Neural progenitor cell (in vitro differentiated cells): Measurements from ENCODE around the gene RSAD2. TPM values are rescaled to one million over a fixed set of nuclear protein-coding genes. Genes with fewer than 3 reads are reported as not detected.

Source experiments
- DNase-seq: peaks from one replicate; pipeline ENCODE4 v3.0.0-alpha.2; 2016; ENCODE audit warnings: low spot score
- H2AFZ ChIP-seq: fragments of 200-600 bp; sonication (generic); replicated peaks from 2 replicates; pipeline ENCODE4 v1.6.1; 2016; ENCODE audit warnings: antibody characterized with exemption
- H3F3A ChIP-seq: fragments of 200-600 bp; sonication (generic); 2 replicates; pipeline ENCODE4 v1.6.1; 2016; ENCODE audit warnings: antibody characterized with exemption, low read depth
- H3K27ac ChIP-seq: fragments of 200-600 bp; sonication (generic); 2 replicates; pipeline ENCODE4 v1.5.1; 2016; ENCODE audit warnings: mild to moderate bottlenecking
- H3K27me3 ChIP-seq: fragments of 200-600 bp; sonication (generic); 2 replicates; pipeline ENCODE4 v1.6.1; 2016; ENCODE audit warnings: mild to moderate bottlenecking, moderate library complexity
- H3K36me3 ChIP-seq: fragments of 200-600 bp; sonication (generic); 2 replicates; pipeline ENCODE4 v1.5.1; 2016
- H3K4me1 ChIP-seq: fragments of 200-600 bp; sonication (generic); 2 replicates; pipeline ENCODE4 v1.6.1; 2016; ENCODE audit warnings: mixed run types
- H3K4me2 ChIP-seq: fragments of 200-600 bp; sonication (generic); 2 replicates; pipeline ENCODE4 v1.6.1; 2016
- H3K4me3 ChIP-seq: fragments of 200-600 bp; sonication (generic); 2 replicates; pipeline ENCODE4 v1.5.1; 2016
- H3K79me2 ChIP-seq: fragments of 200-600 bp; sonication (generic); 2 replicates; pipeline ENCODE4 v1.6.1; 2016; ENCODE audit warnings: low read depth
- H3K9ac ChIP-seq: fragments of 200-600 bp; sonication (generic); 2 replicates; pipeline ENCODE4 v1.6.1; 2016
- H3K9me3 ChIP-seq: fragments of 200-600 bp; sonication (generic); 2 replicates; pipeline ENCODE4 v1.5.1; 2016; ENCODE audit warnings: low read depth
- H4K20me1 ChIP-seq: fragments of 200-600 bp; sonication (generic); 2 replicates; pipeline ENCODE4 v1.6.1; 2016; ENCODE audit warnings: low read depth
- H3K27ac Mint-ChIP-seq: 3 replicates; pipeline ENCODE4 v1.8.0; 2021; ENCODE audit warnings: mixed read lengths
- H3K27me3 Mint-ChIP-seq: 2 replicates; pipeline ENCODE4 v1.8.0; 2022; ENCODE audit warnings: low read depth, mild to moderate bottlenecking, inconsistent platforms, moderate library complexity, mixed read lengths; ENCODE audit not compliant: insufficient read depth
- H3K36me3 Mint-ChIP-seq: 3 replicates; pipeline ENCODE4 v1.8.0; 2021; ENCODE audit warnings: mixed read lengths
- H3K4me1 Mint-ChIP-seq: 3 replicates; pipeline ENCODE4 v1.8.0; 2021; ENCODE audit warnings: mixed read lengths
- H3K4me3 Mint-ChIP-seq: 3 replicates; pipeline ENCODE4 v1.8.0; 2021; ENCODE audit warnings: mild to moderate bottlenecking, moderate library complexity, mixed read lengths
- H3K9me3 Mint-ChIP-seq: 3 replicates; pipeline ENCODE4 v1.8.0; 2020; ENCODE audit warnings: mixed read lengths
- EZH2 ChIP-seq: fragments of 200-600 bp; sonication (generic); IDR thresholded peaks from 2 replicates; pipeline ENCODE4 v1.6.1; 2017; ENCODE audit warnings: antibody characterized with exemption, mild to moderate bottlenecking, moderate library complexity
- EZH2phosphoT487 ChIP-seq: fragments of 200-600 bp; sonication (generic); IDR thresholded peaks from 2 replicates; pipeline ENCODE4 v1.6.1; 2017; ENCODE audit warnings: antibody characterized with exemption
- total RNA-seq: library from RNA; depleted of rRNA; stranded (reverse); fragments of >200 nt; gene quantifications from 2 replicates; pipeline ENCODE4 v1.2.3, GENCODE V29; 2015; ENCODE audit warnings: low replicate concordance
- TF ChIP-seq, protein P1 (sequence below): fragments of 200-600 bp; sonication (generic); IDR thresholded peaks from 2 replicates; pipeline ENCODE4 v1.5.1; 2017; ENCODE audit warnings: antibody characterized with exemption, mild to moderate bottlenecking

Gene RSAD2
- total RNA-seq, 1 donor from 2014 or later: not detected

DNA sequence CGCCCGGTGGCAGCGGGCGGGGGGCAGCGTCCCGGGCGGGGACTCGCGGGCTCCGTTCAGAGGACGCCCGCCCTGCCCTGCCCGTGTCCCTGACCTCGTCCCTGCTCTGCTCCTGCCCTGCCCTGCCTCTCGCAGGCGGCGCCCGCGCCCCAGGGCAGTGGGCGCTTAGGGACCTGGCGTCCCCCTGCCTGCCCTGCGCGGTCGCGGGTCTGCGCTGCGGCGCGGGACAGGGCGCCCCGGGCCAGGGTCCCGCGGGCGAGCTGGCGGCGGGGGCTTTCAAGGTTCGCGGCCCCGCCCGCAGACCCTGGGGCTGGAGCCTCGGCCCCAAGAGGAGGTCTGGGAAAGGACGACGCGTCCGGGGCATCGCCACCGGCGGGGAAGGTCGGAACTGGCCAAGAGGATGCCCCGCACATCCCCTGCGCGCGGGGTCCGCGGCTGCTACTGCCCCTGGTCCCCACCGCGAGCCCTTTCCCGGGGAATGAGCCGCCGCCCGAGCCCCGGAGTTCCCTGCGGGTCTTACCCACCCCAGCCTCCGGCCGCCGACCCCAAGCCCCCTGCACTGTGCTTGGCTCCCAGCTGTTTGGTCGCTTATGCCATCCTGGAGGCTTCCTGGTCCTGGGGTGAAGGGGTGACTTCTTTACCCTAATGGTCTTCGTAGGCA lies 40.3 kb downstream of the RSAD2 start:
- H3K27me3 Mint-ChIP-seq: peaks cover 8% of the 10 kb centered on the region
- H3K4me1 ChIP-seq: peaks cover 9% of the 10 kb centered on the region
- peaks cover 2% of the 10 kb centered on the region for H3K9me3 Mint-ChIP-seq
- H3K79me2 ChIP-seq: peaks cover 9% of the 10 kb centered on the region
- H3K9ac ChIP-seq: no peak overlapping the region
- H3K27me3 ChIP-seq: peaks cover 48% of the 10 kb centered on the region
- H3K4me3 Mint-ChIP-seq: peak overlapping the region; percentile 87
- peak overlapping the region; percentile 89 for H2AFZ ChIP-seq
- H3K4me3 ChIP-seq: peak overlapping the region; percentile 77
- H3K4me1 Mint-ChIP-seq: peaks cover 35% of the 10 kb centered on the region
- peak; percentile 61 for DNase-seq
- TF ChIP-seq, protein P1, sequence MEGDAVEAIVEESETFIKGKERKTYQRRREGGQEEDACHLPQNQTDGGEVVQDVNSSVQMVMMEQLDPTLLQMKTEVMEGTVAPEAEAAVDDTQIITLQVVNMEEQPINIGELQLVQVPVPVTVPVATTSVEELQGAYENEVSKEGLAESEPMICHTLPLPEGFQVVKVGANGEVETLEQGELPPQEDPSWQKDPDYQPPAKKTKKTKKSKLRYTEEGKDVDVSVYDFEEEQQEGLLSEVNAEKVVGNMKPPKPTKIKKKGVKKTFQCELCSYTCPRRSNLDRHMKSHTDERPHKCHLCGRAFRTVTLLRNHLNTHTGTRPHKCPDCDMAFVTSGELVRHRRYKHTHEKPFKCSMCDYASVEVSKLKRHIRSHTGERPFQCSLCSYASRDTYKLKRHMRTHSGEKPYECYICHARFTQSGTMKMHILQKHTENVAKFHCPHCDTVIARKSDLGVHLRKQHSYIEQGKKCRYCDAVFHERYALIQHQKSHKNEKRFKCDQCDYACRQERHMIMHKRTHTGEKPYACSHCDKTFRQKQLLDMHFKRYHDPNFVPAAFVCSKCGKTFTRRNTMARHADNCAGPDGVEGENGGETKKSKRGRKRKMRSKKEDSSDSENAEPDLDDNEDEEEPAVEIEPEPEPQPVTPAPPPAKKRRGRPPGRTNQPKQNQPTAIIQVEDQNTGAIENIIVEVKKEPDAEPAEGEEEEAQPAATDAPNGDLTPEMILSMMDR: no peak
- TF ChIP-seq EZH2: no peak
- TF ChIP-seq EZH2phosphoT487: no peak
- H3K9me3 ChIP-seq: no peaks in the 10 kb centered on the region
- no peaks in the 10 kb centered on the region for H3K36me3 ChIP-seq
- H3F3A ChIP-seq: no peaks in the 10 kb centered on the region
- H3K36me3 Mint-ChIP-seq: peaks cover 12% of the 10 kb centered on the region
- peaks cover 32% of the 10 kb centered on the region for H4K20me1 ChIP-seq
- no peak overlapping the region for H3K27ac ChIP-seq
- H3K27ac Mint-ChIP-seq: peak overlapping the region; percentile 42
- peak overlapping the region; percentile 99 for H3K4me2 ChIP-seq

DNA sequence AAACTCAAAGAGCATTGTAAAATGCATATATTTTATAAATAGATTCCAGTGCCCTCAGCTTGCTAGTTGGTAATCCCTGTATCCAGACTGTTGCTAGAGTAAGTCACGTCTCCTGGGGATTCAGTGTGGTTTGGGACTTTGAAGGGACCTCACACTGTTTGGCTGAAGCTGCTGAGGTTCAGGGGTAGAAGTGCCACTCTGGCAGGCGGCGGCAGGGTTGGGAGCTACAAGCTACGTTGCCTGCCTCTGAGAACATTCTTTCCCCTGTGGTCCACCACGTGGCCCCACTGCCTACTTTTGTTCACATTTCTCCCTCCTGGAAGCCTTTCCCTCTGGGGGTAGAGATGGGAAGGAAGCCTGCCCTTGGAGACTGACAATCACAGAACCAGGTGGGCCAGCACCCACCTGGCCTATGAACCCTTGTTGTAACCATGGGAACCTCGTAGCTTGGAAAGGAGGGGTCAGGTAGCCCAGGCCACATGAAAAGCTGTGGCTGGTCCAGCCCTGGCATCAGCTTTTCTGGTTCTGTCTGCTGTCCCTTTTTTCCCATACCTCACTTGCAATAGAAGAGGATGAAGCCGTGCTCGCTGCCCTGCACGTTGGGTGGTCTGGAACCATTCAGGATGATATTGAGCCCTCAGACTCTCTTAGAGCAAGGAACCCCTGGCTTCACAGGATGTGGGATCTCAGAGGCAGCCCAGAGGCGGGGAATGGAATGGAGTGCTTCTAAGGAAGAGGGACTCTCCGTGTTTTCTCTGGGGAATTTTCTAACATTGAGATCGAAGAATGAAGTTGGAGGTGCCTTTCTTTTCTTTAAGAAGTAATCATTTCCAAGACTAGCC lies 42.5 kb downstream of the RSAD2 start:
- Histone ChIP-seq H3K79me2 (peaks cover 13% of the 10 kb centered on the region), H3K4me3 (no peak overlapping the region), H3K9me3 (no peaks in the 10 kb centered on the region), H3K27me3 (peaks cover 32% of the 10 kb centered on the region), H3K27ac (no peak overlapping the region), H4K20me1 (peaks cover 52% of the 10 kb centered on the region), H3K4me2 (no peak overlapping the region), H3K36me3 (no peaks in the 10 kb centered on the region), H2AFZ (no peak overlapping the region), H3K4me1 (peaks cover 9% of the 10 kb centered on the region), H3F3A (no peaks in the 10 kb centered on the region), H3K9ac (no peak overlapping the region)
- peaks cover 5% of the 10 kb centered on the region for H3K27me3 Mint-ChIP-seq
- H3K27ac Mint-ChIP-seq: no peak overlapping the region
- no peak for TF ChIP-seq EZH2phosphoT487
- TF ChIP-seq EZH2: no peak
- TF ChIP-seq, protein P1: no peak
- peak; percentile 30 for DNase-seq
- peak overlapping the region; percentile 60 for H3K4me3 Mint-ChIP-seq
- peaks cover 2% of the 10 kb centered on the region for H3K9me3 Mint-ChIP-seq
- H3K4me1 Mint-ChIP-seq: peaks cover 40% of the 10 kb centered on the region
- H3K36me3 Mint-ChIP-seq: peaks cover 23% of the 10 kb centered on the region

DNA sequence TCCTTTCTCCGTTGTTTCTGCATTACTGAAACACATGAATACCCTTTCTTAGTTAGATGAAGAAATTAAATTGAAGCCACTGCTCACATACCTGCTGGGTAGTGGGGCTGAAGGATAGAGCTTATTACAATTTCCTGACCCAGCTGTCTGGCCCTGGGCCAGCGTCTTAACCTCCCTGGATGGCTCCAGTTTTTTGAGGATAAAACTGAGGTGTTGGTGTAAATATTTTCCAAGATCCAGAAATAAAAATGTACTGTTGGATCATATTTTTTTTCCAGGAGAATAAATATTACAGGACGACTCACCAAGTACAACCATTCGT lies 43.1 kb downstream of the RSAD2 start:
- peaks cover 13% of the 10 kb centered on the region for H3K79me2 ChIP-seq
- Mint-ChIP-seq H3K4me1 (peaks cover 44% of the 10 kb centered on the region), H3K27me3 (peaks cover 5% of the 10 kb centered on the region), H3K27ac (no peak overlapping the region), H3K9me3 (peaks cover 2% of the 10 kb centered on the region), H3K4me3 (peak overlapping the region; percentile 60), H3K36me3 (peaks cover 26% of the 10 kb centered on the region)
- peaks cover 9% of the 10 kb centered on the region for H3K4me1 ChIP-seq
- peaks cover 57% of the 10 kb centered on the region for H4K20me1 ChIP-seq
- H3K27me3 ChIP-seq: peaks cover 27% of the 10 kb centered on the region
- no peak overlapping the region for H3K27ac ChIP-seq
- no peak for DNase-seq
- no peak overlapping the region for H2AFZ ChIP-seq
- H3F3A ChIP-seq: no peaks in the 10 kb centered on the region
- H3K9me3 ChIP-seq: no peaks in the 10 kb centered on the region
- no peak overlapping the region for H3K4me3 ChIP-seq
- H3K9ac ChIP-seq: no peak overlapping the region
- H3K36me3 ChIP-seq: no peaks in the 10 kb centered on the region
- TF ChIP-seq, protein P1: no peak
- no peak for TF ChIP-seq EZH2
- H3K4me2 ChIP-seq: no peak overlapping the region
